SH-SY5Y (cell line): ENCODE measurements around the gene TRIP13.

ENCODE experiments used
- GATA2 ChIP-seq: IDR thresholded peaks from 2 replicates; pipeline ENCODE4 v1.6.1; 2011; ENCODE audit warnings: mild to moderate bottlenecking, low read depth, low read length
- GATA3 ChIP-seq: IDR thresholded peaks from 2 replicates; pipeline ENCODE4 v1.6.1; 2011; ENCODE audit warnings: low read depth, mild to moderate bottlenecking, low read length, moderate library complexity

DNA sequence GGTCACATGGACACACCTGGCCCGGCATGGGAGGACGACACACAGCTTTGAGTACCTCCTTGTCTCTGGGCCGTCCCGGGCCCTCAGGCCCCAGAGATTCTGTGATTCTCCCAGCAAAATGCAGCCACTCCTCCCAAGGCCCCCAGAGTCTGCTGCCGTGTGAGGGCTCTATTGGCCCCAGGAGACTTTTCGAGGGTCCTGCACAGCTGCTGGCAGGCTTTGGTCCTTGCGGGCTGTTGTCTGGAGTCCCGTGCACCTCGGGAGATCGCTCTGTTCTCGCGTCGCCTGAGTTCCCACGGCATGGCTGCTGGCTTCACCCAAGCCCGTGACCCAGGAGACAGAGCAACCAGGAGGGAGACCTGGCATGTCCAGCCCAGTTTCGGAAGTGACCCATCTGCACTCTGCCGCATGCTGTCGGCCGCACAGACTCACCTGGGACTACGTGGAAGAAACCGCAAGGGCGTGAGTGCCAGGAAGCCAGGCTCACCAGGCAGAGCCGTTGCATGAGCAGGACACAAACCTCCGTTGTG, 69.1 kb downstream of the TRIP13 start:
- no peak for TF ChIP-seq GATA3
- no peak for TF ChIP-seq GATA2
